SHP77 treated with DMSO at 0.1 percent for 48 hours (cell line): Measurements from ENCODE around the gene KRTAP22-2.

ENCODE experiments used
- DNase-seq: peaks from one replicate; lab custom pipeline; 2025; lab: John Stamatoyannopoulos, UW

KRTAP22-2 gene

GRCh38 chr21:30563072-30563471 is 27.1 kb downstream of the KRTAP22-2 start:
- no peak for DNase-seq

DNA sequence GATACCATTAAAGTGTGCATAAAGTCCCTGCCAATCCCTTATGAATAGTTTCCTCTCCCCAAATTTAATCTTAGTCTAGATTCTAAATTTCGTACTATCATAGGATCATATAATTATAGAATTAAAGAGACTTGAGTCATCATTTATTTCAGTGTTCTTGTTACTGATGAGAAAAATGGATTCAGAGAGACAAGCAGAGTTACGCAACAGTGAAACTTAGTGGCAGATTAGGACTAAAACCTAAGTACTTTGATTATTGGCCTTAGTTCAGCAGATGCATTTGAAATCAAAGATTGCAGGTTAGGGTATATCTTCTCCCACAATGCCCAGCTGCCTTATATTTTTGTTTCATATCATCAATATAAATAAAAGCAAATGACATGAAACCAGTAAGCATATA is 28.2 kb downstream of the KRTAP22-2 start:
- no peak for DNase-seq

DNA sequence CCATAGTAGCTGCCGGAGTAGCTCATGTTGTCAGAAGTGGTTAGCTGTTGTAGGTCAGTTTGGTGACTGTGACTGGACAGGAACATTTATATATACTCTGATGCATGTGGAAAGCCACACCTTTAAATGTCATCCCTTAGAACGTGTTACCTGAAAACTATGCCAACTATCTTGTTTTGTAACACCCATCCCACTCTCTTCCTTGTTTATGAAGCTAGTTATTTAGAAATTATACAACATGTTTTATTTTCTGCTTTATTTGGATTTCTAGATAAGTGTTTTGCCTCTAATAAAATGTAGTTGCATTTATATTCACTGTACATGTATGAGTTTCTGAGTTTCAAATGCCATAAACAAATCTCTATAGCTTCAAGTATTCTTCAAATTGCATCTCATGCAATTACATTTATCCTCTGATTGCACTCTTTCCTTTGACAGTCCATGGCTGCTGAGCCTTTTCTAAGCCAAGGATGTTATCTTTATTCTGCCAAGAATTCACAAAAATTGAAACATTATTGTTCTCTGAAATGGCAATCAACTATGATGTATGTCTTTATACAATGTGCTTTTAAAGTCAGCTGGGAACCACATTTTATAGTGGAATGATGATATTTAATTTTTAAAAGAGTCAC is 28.8 kb downstream of the KRTAP22-2 start, which contains the start of gene KRTAP19-7:
Gene KRTAP19-7, minus strand, starts transcription at position 51 of the 632 bp plus-strand sequence. Its CDS starts 25 bp downstream, at position 26.
- no peak for DNase-seq

GRCh38 chr21:30555095-30555494 is 35.1 kb downstream of the KRTAP22-2 start:
- DNase-seq, result no peak

DNA sequence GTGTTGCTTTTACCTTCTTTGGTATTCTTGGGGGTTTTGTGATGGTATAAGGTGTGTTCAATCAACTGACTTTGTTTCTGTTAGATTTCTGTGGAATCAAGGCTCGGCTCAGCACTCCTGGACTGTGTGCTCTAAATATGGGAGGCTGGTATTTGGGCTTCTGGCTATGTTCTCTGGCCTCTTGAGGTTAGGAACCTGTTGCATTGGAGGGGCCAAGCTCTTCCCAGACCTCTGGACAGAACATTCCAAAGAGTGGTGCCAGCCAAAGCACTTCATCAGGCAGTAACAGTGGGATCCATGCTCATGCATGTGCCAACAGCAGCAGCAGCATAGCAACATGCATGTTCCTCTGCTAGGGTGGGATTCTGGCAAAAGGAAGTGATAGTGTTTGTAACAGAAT is 37.4 kb downstream of the KRTAP22-2 start:
- DNase-seq, result no peak

GRCh38 chr21:30541764-30542163 is 48.4 kb downstream of the KRTAP22-2 start, which contains the start of gene KRTAP19-6:
KRTAP19-6 (minus strand) TSS chr21:30541864; CDS start chr21:30541833, 31 bp downstream.
- DNase-seq, result no peak
